ENCODE measurements around the gene RCOR1. TPM values are rescaled to one million over a fixed set of nuclear protein-coding genes. Genes with fewer than 3 reads are reported as not detected.

RCOR1 gene
- total and polyA plus RNA-seq, 7 experiments from 2014 or later = 0.63 to 34.4 (median 19.6) TPM

DNA sequence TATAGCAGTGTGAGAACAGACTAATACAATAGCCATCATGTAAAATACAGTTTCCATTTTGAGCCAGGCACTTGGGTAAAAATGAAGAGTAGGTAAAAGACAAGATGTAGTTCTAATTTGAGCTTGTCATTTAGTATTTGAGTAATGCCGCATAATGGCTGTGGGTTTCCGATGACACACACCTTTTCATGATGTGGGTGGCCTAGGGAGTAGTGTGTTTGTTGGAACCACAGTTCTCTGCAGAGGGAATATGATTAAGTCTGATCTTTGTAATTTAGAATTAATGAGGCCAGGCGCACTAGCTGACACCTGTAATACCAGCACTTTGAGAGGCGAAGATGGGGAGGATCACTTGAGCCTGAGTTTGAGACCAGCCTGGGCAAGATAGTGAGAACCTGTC, 61.8 kb downstream of the RCOR1 start:
- Mint-ChIP-seq H3K27ac (peak overlapping the region in 1 of 9 donors; percentile 62), H3K9me3 (peaks cover 0 to 7% (median 4%) of the 10 kb centered on the region in 11 donors), H3K36me3 (peaks cover 0 to 19% (median 9%) of the 10 kb centered on the region in 5 donors), H3K27me3 (no peaks in the 10 kb centered on the region), H3K4me1 (peaks cover 8 to 62% (median 56%) of the 10 kb centered on the region in 7 donors), H3K4me3 (peak overlapping the region in 1 of 10 donors; percentile 48)
- H3K27me3 ChIP-seq (ENCODE audit: control insufficient read depth in 2 of 2, insufficient read depth in 2 of 2, low read length in 2 of 2) = no peaks in the 10 kb centered on the region
- H3K9me3 ChIP-seq (ENCODE audit: control insufficient read depth in 2 of 3, low read length in 3 of 3) = no peaks in the 10 kb centered on the region
- no peak overlapping the region for H3K4me3 ChIP-seq (ENCODE audit: low read length)
- ATAC-seq (no peak), DNase-seq (no peak)
- intact Hi-C loops (cut with micrococcal nuclease) = no loop called here
- H3K27ac ChIP-seq (ENCODE audit: low read depth, low read length) = no peak overlapping the region
- ChIA-PET POLR2A (interaction anchor here (1.7 kb wide), 1 partner anchor 132 kb away, joined by 4 read pairs; no protein-coding TSS in a partner anchor), CTCF (no interaction called here)
- H3K36me3 ChIP-seq (ENCODE audit: control insufficient read depth in 2 of 3, insufficient read depth in 3 of 3, low read length in 3 of 3) = no peaks in the 10 kb centered on the region
- H3K4me1 ChIP-seq (ENCODE audit: control insufficient read depth in 2 of 2, insufficient read depth in 2 of 2, low read length in 2 of 2) = no peaks in the 10 kb centered on the region

DNA sequence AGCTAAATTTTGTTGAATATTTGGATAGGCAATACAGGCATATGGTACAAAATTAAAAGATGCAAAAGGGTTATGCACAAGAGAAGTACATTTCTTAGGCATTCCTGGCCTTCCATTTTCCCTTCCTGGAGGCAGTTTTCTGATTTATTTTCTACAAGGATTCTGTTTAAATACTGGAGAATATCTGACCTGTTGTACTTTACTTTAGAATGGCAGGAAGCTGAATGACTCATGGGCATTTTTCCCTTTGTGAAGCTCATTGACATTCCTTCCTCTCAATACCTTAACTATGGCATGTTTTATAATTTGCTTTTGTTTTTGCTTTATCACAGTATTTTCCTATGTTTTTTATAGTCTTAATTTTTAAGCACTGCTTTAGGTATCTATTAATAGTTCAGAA, 62.7 kb downstream of the RCOR1 start:
- no peaks in the 10 kb centered on the region for H3K36me3 ChIP-seq (ENCODE audit: control insufficient read depth in 2 of 3, insufficient read depth in 3 of 3, low read length in 3 of 3)
- peaks cover 0 to 16% (median 8%) of the 10 kb centered on the region in 5 donors for H3K36me3 Mint-ChIP-seq
- no peaks in the 10 kb centered on the region for H3K4me1 ChIP-seq (ENCODE audit: control insufficient read depth in 2 of 2, insufficient read depth in 2 of 2, low read length in 2 of 2)
- DNase-seq (no peak), ATAC-seq (no peak)
- H3K27me3 Mint-ChIP-seq = no peaks in the 10 kb centered on the region
- no peak overlapping the region for H3K4me3 ChIP-seq (ENCODE audit: low read length)
- ChIA-PET CTCF (no interaction called here), POLR2A (interaction anchor here (1.7 kb wide), 1 partner anchor 133 kb away, joined by 4 read pairs; no protein-coding TSS in a partner anchor)
- no peak overlapping the region for H3K27ac Mint-ChIP-seq
- no peak overlapping the region for H3K27ac ChIP-seq (ENCODE audit: low read depth, low read length)
- H3K27me3 ChIP-seq (ENCODE audit: control insufficient read depth in 2 of 2, insufficient read depth in 2 of 2, low read length in 2 of 2) = no peaks in the 10 kb centered on the region
- intact Hi-C loops (cut with micrococcal nuclease) = no loop called here
- H3K9me3 Mint-ChIP-seq = peaks cover 0 to 7% (median 4%) of the 10 kb centered on the region in 11 donors
- peak overlapping the region in 1 of 10 donors; percentile 29 for H3K4me3 Mint-ChIP-seq
- H3K4me1 Mint-ChIP-seq = peaks cover 8 to 63% (median 53%) of the 10 kb centered on the region in 7 donors
- H3K9me3 ChIP-seq (ENCODE audit: control insufficient read depth in 2 of 3, low read length in 3 of 3) = no peaks in the 10 kb centered on the region

DNA sequence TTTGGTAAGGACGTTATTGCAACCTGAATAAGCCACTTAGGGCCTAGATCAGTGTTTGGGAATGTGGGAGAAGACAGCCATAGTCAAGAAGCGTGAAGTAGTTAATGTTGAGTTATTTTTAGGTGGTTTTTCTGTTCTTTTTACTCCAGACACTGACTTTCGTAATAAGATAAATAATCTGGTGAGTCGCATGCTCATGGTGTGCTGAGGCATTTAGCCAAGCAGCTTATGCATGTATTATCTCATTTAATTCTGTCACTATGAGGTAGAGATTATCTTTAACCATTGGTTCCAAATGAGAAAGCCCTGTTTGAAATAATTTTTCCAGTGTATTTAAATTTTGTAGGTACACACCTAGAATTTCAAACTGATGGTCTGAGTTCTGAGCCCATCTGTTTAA, 67.3 kb downstream of the RCOR1 start:
- Mint-ChIP-seq H3K9me3 (no peaks in the 10 kb centered on the region), H3K36me3 (peaks cover 0 to 8% (median 0%) of the 10 kb centered on the region in 5 donors), H3K27ac (no peak overlapping the region), H3K4me1 (peaks cover 3 to 67% (median 52%) of the 10 kb centered on the region in 7 donors), H3K4me3 (no peak overlapping the region), H3K27me3 (no peaks in the 10 kb centered on the region)
- no peaks in the 10 kb centered on the region for H3K9me3 ChIP-seq (ENCODE audit: control insufficient read depth in 2 of 3, low read length in 3 of 3)
- CTCF ChIA-PET = no interaction called here
- no peak for ATAC-seq
- H3K36me3 ChIP-seq (ENCODE audit: control insufficient read depth in 2 of 3, insufficient read depth in 3 of 3, low read length in 3 of 3) = no peaks in the 10 kb centered on the region
- H3K27me3 ChIP-seq (ENCODE audit: control insufficient read depth in 2 of 2, insufficient read depth in 2 of 2, low read length in 2 of 2) = no peaks in the 10 kb centered on the region
- DNase-seq = no peak
- intact Hi-C loops (cut with micrococcal nuclease) = no loop called here
- POLR2A ChIA-PET = no interaction called here
- H3K4me3 ChIP-seq (ENCODE audit: low read length) = no peak overlapping the region
- no peaks in the 10 kb centered on the region for H3K4me1 ChIP-seq (ENCODE audit: control insufficient read depth in 2 of 2, insufficient read depth in 2 of 2, low read length in 2 of 2)
- no peak overlapping the region for H3K27ac ChIP-seq (ENCODE audit: low read depth, low read length)

DNA sequence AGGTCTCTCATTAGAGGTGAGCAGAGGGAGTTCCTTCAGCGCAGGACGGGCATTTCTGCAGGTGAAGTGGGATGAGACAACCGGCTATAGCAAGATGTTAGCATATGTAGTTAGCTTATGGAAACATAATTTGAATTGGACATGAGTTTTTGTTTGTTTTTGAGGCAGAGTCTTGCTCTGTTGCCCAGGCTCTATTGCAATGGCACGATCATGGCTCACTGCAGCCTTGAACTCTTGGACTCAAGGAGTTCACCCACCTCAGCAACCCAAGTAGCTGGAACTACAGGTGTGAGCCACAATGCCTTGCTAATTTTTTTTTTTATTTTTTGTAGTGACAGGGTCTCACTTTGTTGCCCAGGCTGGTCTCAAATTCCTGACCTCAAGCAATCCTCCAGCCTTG, 69.2 kb downstream of the RCOR1 start:
- ATAC-seq (no peak), DNase-seq (no peak)
- Histone ChIP-seq H3K27ac (ENCODE audit: low read depth, low read length) (no peak overlapping the region), H3K27me3 (ENCODE audit: control insufficient read depth in 2 of 2, insufficient read depth in 2 of 2, low read length in 2 of 2) (no peaks in the 10 kb centered on the region), H3K36me3 (ENCODE audit: control insufficient read depth in 2 of 3, insufficient read depth in 3 of 3, low read length in 3 of 3) (no peaks in the 10 kb centered on the region), H3K9me3 (ENCODE audit: control insufficient read depth in 2 of 3, low read length in 3 of 3) (no peaks in the 10 kb centered on the region), H3K4me3 (ENCODE audit: low read length) (no peak overlapping the region), H3K4me1 (ENCODE audit: control insufficient read depth in 2 of 2, insufficient read depth in 2 of 2, low read length in 2 of 2) (no peaks in the 10 kb centered on the region)
- intact Hi-C loops (cut with micrococcal nuclease) = no loop called here
- no peaks in the 10 kb centered on the region for H3K27me3 Mint-ChIP-seq
- peaks cover 0 to 11% (median 3%) of the 10 kb centered on the region in 5 donors for H3K36me3 Mint-ChIP-seq
- POLR2A ChIA-PET = no interaction called here
- H3K27ac Mint-ChIP-seq = peak overlapping the region in 1 of 9 donors; percentile 3
- H3K4me3 Mint-ChIP-seq = no peak overlapping the region
- peaks cover 0 to 69% (median 51%) of the 10 kb centered on the region in 7 donors for H3K4me1 Mint-ChIP-seq
- CTCF ChIA-PET = no interaction called here
- H3K9me3 Mint-ChIP-seq = no peaks in the 10 kb centered on the region

DNA sequence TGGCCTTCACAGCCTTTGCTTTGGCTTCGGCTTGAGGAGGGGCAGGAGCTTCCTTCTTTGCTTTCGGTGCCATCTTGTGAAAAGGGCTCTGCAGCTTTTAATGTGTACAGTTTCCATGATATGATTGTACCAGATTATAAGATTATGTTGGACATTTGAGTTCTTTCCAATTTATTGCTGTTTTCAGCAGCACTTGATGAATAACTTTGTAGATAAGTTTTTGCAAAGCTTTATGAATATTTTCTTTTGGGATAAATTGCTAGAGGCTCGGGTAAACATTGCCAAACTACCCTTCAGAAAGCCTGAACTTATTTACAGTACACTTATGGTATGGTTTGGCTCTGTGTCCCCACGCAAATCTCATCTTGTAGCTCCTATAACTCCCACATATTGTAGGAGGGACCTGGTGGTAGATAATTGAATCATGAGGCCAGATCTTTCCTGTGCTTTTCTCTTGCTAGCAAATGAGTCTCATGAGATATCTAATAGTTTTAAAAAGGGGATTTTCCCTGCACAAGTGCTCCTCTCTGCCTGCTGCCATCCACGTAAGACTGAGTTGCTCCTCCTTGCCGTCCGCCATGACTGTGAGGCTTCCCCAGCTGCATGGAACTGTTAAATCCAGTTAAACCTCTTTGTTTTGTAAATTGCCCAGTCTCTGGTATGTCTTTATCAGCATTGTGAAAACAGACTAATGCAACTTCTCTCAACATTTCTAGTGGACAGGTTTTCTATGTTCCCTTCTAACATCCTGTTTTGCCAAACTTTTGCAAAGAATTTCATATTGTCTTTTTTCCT, 70.4 kb downstream of the RCOR1 start:
- ChIA-PET CTCF (no interaction called here), POLR2A (interaction anchor here (0.7 kb wide), 1 partner anchor 34 kb away, joined by 4 read pairs; no protein-coding TSS in a partner anchor)
- Mint-ChIP-seq H3K36me3 (peaks cover 0 to 13% (median 3%) of the 10 kb centered on the region in 5 donors), H3K27ac (no peak overlapping the region), H3K9me3 (no peaks in the 10 kb centered on the region), H3K27me3 (no peaks in the 10 kb centered on the region), H3K4me3 (no peak overlapping the region), H3K4me1 (peaks cover 0 to 78% (median 50%) of the 10 kb centered on the region in 7 donors)
- intact Hi-C loops (cut with micrococcal nuclease) = no loop called here
- ATAC-seq (no peak), DNase-seq (no peak)
- H3K9me3 ChIP-seq (ENCODE audit: control insufficient read depth in 2 of 3, low read length in 3 of 3) = no peaks in the 10 kb centered on the region
- H3K4me1 ChIP-seq (ENCODE audit: control insufficient read depth in 2 of 2, insufficient read depth in 2 of 2, low read length in 2 of 2) = no peaks in the 10 kb centered on the region
- no peak overlapping the region for H3K4me3 ChIP-seq (ENCODE audit: low read length)
- no peaks in the 10 kb centered on the region for H3K36me3 ChIP-seq (ENCODE audit: control insufficient read depth in 2 of 3, insufficient read depth in 3 of 3, low read length in 3 of 3)
- H3K27me3 ChIP-seq (ENCODE audit: control insufficient read depth in 2 of 2, insufficient read depth in 2 of 2, low read length in 2 of 2) = no peaks in the 10 kb centered on the region
- H3K27ac ChIP-seq (ENCODE audit: low read depth, low read length) = no peak overlapping the region

DNA sequence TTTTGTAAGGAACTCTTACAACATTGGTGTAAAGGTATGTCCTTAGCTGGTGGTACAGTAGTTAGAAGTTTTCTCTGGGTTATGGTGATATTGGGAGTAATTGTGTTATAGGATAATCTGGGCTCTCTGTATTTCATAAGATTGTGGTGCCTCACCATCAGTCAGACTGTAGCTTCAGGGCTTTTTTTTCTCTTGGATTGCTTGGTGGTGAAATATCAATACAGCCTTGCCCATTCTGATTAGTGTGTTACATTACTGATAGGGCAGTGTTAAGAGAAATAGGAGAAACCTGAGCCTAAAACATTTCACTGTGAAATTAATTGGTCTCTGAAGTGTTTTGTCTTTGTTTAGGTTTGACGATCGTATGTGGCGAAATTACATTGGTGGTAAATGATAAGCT, 71.0 kb downstream of the RCOR1 start:
- CTCF ChIA-PET = no interaction called here
- Mint-ChIP-seq H3K27ac (no peak overlapping the region), H3K36me3 (peaks cover 0 to 15% (median 3%) of the 10 kb centered on the region in 5 donors), H3K4me1 (peaks cover 0 to 77% (median 51%) of the 10 kb centered on the region in 7 donors), H3K4me3 (no peak overlapping the region), H3K9me3 (no peaks in the 10 kb centered on the region), H3K27me3 (no peaks in the 10 kb centered on the region)
- Histone ChIP-seq H3K36me3 (ENCODE audit: control insufficient read depth in 2 of 3, insufficient read depth in 3 of 3, low read length in 3 of 3) (no peaks in the 10 kb centered on the region), H3K27ac (ENCODE audit: low read depth, low read length) (no peak overlapping the region), H3K9me3 (ENCODE audit: control insufficient read depth in 2 of 3, low read length in 3 of 3) (no peaks in the 10 kb centered on the region), H3K4me1 (ENCODE audit: control insufficient read depth in 2 of 2, insufficient read depth in 2 of 2, low read length in 2 of 2) (no peaks in the 10 kb centered on the region), H3K4me3 (ENCODE audit: low read length) (no peak overlapping the region), H3K27me3 (ENCODE audit: control insufficient read depth in 2 of 2, insufficient read depth in 2 of 2, low read length in 2 of 2) (no peaks in the 10 kb centered on the region)
- no peak for ATAC-seq
- intact Hi-C loops (cut with micrococcal nuclease) = no loop called here
- no peak for DNase-seq
- POLR2A ChIA-PET = no interaction called here

DNA sequence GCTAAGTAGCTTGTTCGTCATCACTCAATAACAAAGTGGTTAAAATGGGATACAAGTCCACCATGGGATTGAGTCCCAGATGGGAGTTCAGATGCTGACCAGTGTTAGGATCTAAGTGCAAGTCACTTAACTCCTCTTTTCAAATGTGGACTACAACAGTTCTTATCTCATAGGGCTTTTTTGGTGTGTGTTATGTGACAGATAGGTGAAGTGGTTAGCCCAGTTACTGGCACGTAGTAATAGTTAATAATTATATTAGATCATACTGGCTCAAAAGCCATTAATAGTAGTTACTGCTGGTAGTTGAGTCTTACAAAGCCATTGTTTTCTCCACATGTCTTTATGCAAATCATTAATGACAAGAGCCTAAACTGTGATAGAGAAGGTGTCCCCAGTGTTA, 73.2 kb downstream of the RCOR1 start:
- no peaks in the 10 kb centered on the region for H3K9me3 Mint-ChIP-seq
- ChIA-PET POLR2A (no interaction called here), CTCF (no interaction called here)
- peaks cover 0 to 62% (median 41%) of the 10 kb centered on the region in 7 donors for H3K4me1 Mint-ChIP-seq
- H3K27ac ChIP-seq (ENCODE audit: low read depth, low read length) = no peak overlapping the region
- no peaks in the 10 kb centered on the region for H3K9me3 ChIP-seq (ENCODE audit: control insufficient read depth in 2 of 3, low read length in 3 of 3)
- no peaks in the 10 kb centered on the region for H3K27me3 Mint-ChIP-seq
- H3K4me1 ChIP-seq (ENCODE audit: control insufficient read depth in 2 of 2, insufficient read depth in 2 of 2, low read length in 2 of 2) = no peaks in the 10 kb centered on the region
- DNase-seq (no peak), ATAC-seq (no peak)
- no peaks in the 10 kb centered on the region for H3K27me3 ChIP-seq (ENCODE audit: control insufficient read depth in 2 of 2, insufficient read depth in 2 of 2, low read length in 2 of 2)
- H3K4me3 Mint-ChIP-seq = no peak overlapping the region
- peak overlapping the region in 1 of 9 donors; percentile 18 for H3K27ac Mint-ChIP-seq
- peaks cover 0 to 18% (median 3%) of the 10 kb centered on the region in 5 donors for H3K36me3 Mint-ChIP-seq
- no peaks in the 10 kb centered on the region for H3K36me3 ChIP-seq (ENCODE audit: control insufficient read depth in 2 of 3, insufficient read depth in 3 of 3, low read length in 3 of 3)
- no peak overlapping the region for H3K4me3 ChIP-seq (ENCODE audit: low read length)
- intact Hi-C loops (cut with micrococcal nuclease) = no loop called here

All from naive thymus-derived CD4-positive, alpha-beta T cell (primary cell).